NB4 (cell line): ENCODE results near the gene ARID1B.

Source experiments
- CTCF ChIP-seq: IDR thresholded peaks from one replicate; pipeline ENCODE4 v1.5.1; 2012; ENCODE audit warnings: low read depth, low read length
- POLR2A ChIP-seq: IDR thresholded peaks from 2 replicates; pipeline ENCODE4 v1.6.1; 2011; ENCODE audit warnings: mild to moderate bottlenecking; ENCODE audit not compliant: insufficient read length; ENCODE audit errors: extremely low read depth

- TF ChIP-seq CTCF (no peak), POLR2A (no peak)
Measured at GRCh38 chr6:156878681-156879080, 101.5 kb downstream of the ARID1B start.
